ENCODE measurements around the gene EFTUD2.
A peak's percentile ranks its signal among the peaks of the same experiment; 100 is the strongest.
"Not testable (repeated sequence)": the region's sequence is repeated elsewhere in the genome, so short reads cannot be mapped to it uniquely, and the experiment has no call there.

The EFTUD2 gene

GRCh38 chr17:44899074-44899782 is at the start of gene EFTUD2:
TSS of gene EFTUD2 (minus strand) at chr17:44899445. CDS start at chr17:44894521, 4,924 bp downstream.
- DNase-seq, result peak; percentile 92

- no peak for DNase-seq
Measured at GRCh38 chr17:44948315-44948795, 49.1 kb upstream of the EFTUD2 start.

GRCh38 chr17:44947461-44948314 is 48.4 kb upstream of the EFTUD2 start, which contains the start of gene KIF18B:
TSS of gene KIF18B (minus strand) at chr17:44947773. CDS start at chr17:44936344, 11,429 bp downstream.
- DNase-seq, result peak; percentile 82

DNA sequence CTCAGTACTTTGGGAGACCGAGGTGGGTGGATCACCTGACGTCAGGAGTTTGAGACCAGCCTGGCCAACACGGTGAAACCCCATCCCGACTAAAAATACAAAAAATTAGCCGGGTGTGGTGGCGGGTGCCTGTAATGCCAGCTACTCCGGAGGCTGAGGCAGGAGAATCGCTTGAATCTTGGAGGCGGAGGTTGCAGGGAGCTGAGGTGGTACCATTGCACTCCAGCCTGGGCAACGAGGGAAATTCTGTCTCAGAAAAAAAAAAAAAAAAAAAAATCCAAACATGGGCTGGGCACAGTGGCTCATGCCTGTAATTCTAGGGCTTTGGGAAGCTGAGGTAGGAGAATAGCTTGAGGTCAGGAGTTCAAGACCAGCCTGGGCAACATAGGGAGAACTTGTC is 46.4 kb upstream of the EFTUD2 start:
- DNase-seq, result not testable (repeated sequence)

- no peak for DNase-seq
Measured at GRCh38 chr17:44942456-44942855, 43.2 kb upstream of the EFTUD2 start.

DNA sequence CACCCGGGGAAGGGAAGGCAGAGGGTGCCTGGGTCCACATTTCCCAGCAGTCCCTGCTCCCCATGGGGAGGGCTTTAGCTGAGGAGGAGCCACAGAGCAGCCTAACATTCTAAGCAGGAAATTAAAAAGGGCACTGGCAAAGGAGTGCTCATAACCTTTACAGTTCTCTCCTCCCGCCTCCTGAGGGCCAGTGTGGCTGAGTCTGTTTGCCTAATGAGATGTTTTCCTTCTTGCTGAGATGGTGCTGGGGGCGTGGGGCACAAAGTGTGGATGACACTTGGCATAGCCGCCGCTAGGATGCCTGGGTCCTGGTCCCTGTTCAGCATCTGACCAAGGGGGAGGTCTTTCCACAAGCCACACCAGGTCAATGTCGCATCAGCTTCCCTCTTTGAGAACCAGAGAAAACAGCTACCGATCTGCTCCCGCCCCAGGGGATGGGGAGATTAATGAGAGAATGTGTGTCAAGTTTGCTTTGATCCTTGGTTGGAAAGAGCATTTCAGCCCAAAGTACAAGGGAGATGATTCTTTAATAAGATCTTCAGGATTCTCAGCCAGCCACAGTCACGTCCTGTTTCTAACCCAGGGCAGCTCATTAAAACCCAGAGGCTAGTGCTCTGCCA is 42.6 kb upstream of the EFTUD2 start:
- no peak for DNase-seq

DNA sequence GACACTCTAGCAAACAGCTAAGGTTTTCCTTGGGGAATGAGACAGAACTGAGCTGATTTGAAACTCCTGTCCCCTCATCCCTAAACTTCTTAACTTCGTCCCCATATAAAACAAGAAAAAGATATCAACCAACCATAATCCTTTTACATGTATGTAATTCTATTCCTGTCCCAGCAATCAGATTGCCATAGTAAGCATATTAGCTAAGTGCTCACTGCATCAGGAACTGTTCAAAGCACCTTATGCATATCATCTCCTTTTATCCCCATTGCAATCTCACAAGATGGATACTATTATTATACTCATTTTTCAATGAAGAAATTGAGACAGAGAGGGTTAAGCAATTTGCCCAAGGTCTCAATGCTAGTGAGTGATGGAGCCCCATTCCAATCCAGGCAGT is 41.5 kb upstream of the EFTUD2 start:
- no peak for DNase-seq

DNA sequence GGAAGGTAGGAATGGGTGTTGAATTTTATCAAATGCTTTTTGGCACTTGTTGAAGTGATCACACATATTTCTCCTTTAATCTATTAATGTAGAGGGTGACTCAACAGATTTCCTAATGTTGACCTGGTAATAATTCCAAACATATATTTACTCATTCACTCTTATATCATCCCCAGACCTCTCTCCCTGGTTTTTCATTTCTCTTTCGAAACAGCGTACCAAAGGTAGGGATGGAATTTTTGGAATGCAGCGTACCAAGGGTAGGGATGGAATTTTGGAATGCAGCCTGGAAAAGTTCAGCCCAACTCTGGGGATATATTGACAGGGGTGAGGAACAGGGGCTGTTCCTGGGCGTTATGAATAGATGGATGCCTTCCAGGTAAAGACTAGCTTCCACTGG is 41.1 kb upstream of the EFTUD2 start:
- DNase-seq, result no peak

GRCh38 chr17:44935116-44935515 is 35.9 kb upstream of the EFTUD2 start:
- no peak for DNase-seq

DNA sequence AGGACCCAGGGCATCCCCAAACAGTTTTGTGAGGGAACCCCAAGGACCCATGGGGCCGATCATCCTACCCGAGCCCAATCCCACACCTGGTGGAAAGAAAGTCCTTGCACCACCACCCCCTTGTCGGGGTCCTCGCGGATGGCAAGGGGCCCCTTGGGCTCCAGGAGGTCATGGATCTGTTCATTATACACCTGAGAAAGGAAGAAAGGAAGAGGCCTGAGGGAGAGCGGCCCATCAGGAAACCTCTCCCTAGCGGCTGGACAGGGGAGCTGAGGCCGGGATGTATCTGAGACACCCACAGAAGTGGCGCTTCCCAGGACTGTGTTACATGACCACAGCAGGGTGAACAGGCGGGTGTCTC is 35.5 kb upstream of the EFTUD2 start:
- no peak for DNase-seq

DNA sequence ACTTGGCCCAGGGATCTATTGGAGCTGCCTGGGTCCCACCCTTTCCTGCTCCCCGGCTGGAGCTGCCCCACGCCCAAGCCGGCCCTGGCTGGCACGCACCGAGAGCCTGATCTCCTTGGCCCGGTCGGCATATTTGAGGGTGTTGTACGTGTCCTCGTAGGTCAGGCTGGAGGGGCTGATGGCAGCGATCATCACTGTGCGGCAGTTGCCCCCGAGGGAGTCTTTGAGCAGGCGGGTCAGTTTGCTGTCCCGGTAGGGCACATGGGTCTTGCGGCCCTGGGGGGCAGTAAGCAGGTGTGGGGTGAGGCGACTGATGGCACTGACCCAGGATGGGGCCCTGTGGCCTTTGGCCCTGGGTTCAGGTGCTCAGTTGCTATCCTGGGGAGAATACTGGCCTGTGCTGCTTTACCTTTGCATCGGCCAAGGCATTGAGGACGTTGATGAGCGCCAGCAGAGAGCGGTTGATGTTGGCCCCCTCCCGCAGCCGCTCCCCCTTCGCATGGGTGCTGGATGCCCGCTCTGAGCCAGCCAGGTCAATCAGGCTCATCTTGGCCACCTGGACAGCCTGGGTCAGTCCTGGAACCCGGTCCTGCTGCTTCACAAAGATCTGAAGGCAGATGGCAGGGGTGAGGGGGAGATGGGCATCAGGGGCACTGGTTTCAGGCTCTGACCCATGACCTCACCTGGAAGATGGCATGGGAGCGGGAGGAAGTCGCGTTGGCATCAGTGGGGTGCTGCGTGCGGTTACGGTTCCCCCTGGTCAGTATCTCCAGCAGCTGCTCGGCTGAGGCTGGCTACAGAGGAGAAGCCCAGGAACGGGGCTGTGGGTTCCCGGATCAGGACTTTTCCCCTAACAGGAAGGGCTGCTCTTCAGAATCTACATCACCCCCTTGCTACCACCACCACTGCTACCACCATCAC is 34.8 kb upstream of the EFTUD2 start:
- no peak for DNase-seq

DNA sequence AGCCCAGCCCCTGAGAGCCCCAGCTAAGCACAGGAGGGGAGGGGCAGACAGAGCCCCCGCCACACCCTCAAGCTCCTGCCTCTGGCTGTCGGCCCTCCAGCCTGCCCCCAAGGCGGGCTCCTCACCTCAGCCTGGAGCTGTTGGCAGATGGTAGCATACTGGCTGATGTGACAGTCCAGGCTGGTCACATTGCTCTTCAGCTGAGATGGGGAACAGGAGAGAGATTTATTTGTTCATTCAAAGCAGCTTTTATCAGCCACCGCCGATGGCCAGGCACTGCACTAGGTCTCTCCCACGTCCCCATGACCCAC is 33.5 kb upstream of the EFTUD2 start:
- no peak for DNase-seq

DNA sequence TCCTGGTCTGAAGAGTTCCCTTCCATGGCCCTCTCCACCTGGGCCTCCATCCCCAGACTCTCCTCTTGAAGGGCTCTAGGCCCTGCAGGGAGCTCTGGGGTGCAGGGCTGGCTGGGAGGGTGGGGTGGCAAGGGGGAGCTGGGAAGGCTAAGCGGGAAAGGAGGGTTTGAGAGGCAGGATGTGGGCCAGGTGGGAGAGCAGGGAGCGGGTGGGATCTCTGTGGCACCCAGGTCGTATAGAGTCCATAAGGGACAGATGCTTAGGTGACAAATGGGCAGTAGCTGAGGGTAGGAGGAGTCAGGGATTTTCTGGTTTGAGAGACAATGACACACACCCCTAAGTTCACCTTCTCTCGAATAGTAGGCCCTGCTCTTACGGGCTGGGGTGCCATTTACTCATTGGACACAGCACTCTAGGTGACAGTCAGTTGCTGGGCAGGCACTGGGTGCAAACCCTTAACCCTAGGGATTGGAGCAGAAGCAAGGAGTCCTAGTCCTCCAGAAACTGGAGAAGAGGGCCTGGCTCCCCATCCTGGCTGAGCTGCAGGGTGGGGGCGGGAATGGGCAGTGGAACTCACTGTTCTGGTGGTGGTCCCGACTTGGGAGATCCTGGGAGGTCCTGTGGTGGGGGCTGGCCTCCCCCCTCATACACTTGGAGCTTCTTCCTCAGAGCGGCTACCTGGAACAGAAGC is 33.0 kb upstream of the EFTUD2 start:
- DNase-seq, result no peak

- DNase-seq, result no peak
Measured at GRCh38 chr17:44931376-44931775, 32.1 kb upstream of the EFTUD2 start.

GRCh38 chr17:44930667-44931066 is 31.4 kb upstream of the EFTUD2 start:
- DNase-seq, result no peak

- no peak for DNase-seq
Measured at GRCh38 chr17:44928950-44929720, 29.9 kb upstream of the EFTUD2 start.

GRCh38 chr17:44928136-44928535 is 28.9 kb upstream of the EFTUD2 start:
- DNase-seq, result no peak

DNA sequence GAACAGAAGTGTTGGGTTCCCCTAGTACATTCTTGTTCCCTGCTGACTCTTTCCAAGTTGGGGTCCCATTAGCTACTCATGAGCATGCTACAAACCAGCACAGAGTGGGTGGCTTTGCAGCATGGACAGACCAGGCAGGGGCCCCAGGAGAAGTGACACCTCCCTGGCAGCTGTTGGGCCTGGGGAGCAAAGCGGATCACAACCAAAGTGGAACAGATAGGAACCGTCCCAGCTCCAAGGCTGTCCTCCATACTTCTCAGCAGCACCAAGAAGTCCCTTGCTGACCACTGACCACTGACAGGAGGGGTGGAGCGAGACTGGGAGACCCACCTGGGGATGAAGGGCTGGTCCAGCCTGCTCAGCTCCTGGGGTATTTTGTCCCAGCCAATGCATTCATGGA is 28.5 kb upstream of the EFTUD2 start:
- no peak for DNase-seq

GRCh38 chr17:44926821-44927525 is 27.7 kb upstream of the EFTUD2 start:
- no peak for DNase-seq

Data from activated gamma-delta T cell treated with Interleukin-2 at 50 U/mL for 16 hours (primary cell).